Ovary (tissue), 9 donors: Measurements from ENCODE around the gene CAMK2D. TPM values are rescaled to one million over a fixed set of nuclear protein-coding genes. Genes with fewer than 3 reads are reported as not detected.

ENCODE experiments used
- DNase-seq, 5 donors: peaks; one replicate each; pipeline ENCODE4 v3.0.0-alpha.2; 2019 to 2020
- H3K27ac ChIP-seq, 2 donors: fragments of 200-600 bp; one replicate each; pipeline versions ENCODE4 v1.5.1 to v1.8.0; 2019 to 2022
- H3K27me3 ChIP-seq: fragments of 200-600 bp; one replicate; pipeline ENCODE4 v1.8.0; 2022
- H3K36me3 ChIP-seq: fragments of 200-600 bp; sonication (generic); one replicate; pipeline ENCODE4 v1.5.1; 2019
- H3K4me1 ChIP-seq: one replicate; pipeline ENCODE4 v1.8.1; 2013; ENCODE audit warnings: mild to moderate bottlenecking, moderate library complexity; ENCODE audit not compliant: insufficient read depth
- H3K4me3 ChIP-seq: fragments of 200-600 bp; sonication (generic); one replicate; pipeline ENCODE4 v1.5.1; 2017
- H3K9me3 ChIP-seq, 2 donors: fragments of 200-600 bp in 1 of 2; sonication (generic) in 1 of 2; one replicate each; pipeline versions ENCODE4 v1.5.1 to v1.8.1; 2013 to 2019; ENCODE audit warnings: mild to moderate bottlenecking in 1 of 2, moderate library complexity in 1 of 2
- EP300 ChIP-seq: sonication (generic); formaldehyde crosslinking; IDR thresholded peaks from one replicate; pipeline ENCODE4 v1.6.1; 2017; ENCODE audit warnings: antibody characterized with exemption
- POLR2A ChIP-seq: fragments of 450-650 bp; IDR thresholded peaks from one replicate; pipeline ENCODE4 v1.6.1; 2017; ENCODE audit warnings: antibody characterized with exemption, mild to moderate bottlenecking, moderate library complexity
- WGBS, 3 donors: extraction: QIAGEN DNeasy Blood & Tissue Kit in 1 of 3; methylation state at CpG; one replicate each; pipeline versions ENCODE4 v1.1.5 to v1.1.7; 2013 to 2017; 5-methylcytosine and 5-hydroxymethylcytosine counted together
- intact Hi-C, 4 donors: fragments of 100-400 bp; cut with DNase I; formaldehyde crosslinking; loops; one replicate each; pipeline versions ENCODE4 v1.11.0 to v1.15.1; 2022 to 2023
- polyA plus RNA-seq, 2 donors: library from polyadenylated mRNA; stranded (reverse); fragments of 200-250 nt in 1 of 2; fragments of 350-450 nt in 1 of 2; fragmentation: Illumina TruSeq in 1 of 2; extraction: RNeasy Lipid Tissue Mini Kit (QIAGEN cat#74804) in 1 of 2; gene quantifications; one replicate each; pipeline ENCODE4 v1.2.3, GENCODE V29; 2013 to 2014
- total RNA-seq, 7 donors: library from RNA; depleted of rRNA in 2 of 7; stranded (reverse); fragments of >200 nt in 2 of 7; fragmentation: NEBNext Ultra II Directional in 3 of 7; extraction: Animal tissue kit (Norgen Biotek cat#: 25700) in 3 of 7; gene quantifications; one replicate each; pipeline versions ENCODE4 v1.1.0 to v1.2.4, GENCODE V29; 2016 to 2023
- TF ChIP-seq, protein P1 (sequence below), 3 donors: fragments of 450-650 bp in 2 of 3; fragments of 200-600 bp in 1 of 3; IDR thresholded peaks; one replicate each; pipeline versions ENCODE4 v1.5.1 to v1.8.0; 2016 to 2022; ENCODE audit warnings: antibody characterized with exemption in 3 of 3, mild to moderate bottlenecking in 1 of 3
- donor health status: DM: no; HTN: no; CAD: no; lungs with moderate emphysema.
- donor health status: DM: no; HTN: no; CAD: no.
- donor health status: Bipolar disorder and iron deficiency.
- donor health status: DM: yes; HTN: yes; CAD: no.
- donor health status: DM: no; HTN: no; CAD: no.
- donor health status: DM: yes; HTN: yes; CAD: no.

CAMK2D gene
- total and polyA plus RNA-seq, 9 donors: 14.2 to 36.9 (median 32.2) TPM

- intact Hi-C loops: no loop called here
- H3K4me1 ChIP-seq: no peaks in the 10 kb centered on the region
- no peak overlapping the region for H3K4me3 ChIP-seq
- WGBS, 3 donors: 62 to 74% (median 64%) methylated on average over 2 of the region's 2 CpGs
- no peaks in the 10 kb centered on the region for H3K27me3 ChIP-seq
- H3K27ac ChIP-seq: no peak overlapping the region
- TF ChIP-seq EP300 (no peak), POLR2A (no peak)
- TF ChIP-seq, protein P1, sequence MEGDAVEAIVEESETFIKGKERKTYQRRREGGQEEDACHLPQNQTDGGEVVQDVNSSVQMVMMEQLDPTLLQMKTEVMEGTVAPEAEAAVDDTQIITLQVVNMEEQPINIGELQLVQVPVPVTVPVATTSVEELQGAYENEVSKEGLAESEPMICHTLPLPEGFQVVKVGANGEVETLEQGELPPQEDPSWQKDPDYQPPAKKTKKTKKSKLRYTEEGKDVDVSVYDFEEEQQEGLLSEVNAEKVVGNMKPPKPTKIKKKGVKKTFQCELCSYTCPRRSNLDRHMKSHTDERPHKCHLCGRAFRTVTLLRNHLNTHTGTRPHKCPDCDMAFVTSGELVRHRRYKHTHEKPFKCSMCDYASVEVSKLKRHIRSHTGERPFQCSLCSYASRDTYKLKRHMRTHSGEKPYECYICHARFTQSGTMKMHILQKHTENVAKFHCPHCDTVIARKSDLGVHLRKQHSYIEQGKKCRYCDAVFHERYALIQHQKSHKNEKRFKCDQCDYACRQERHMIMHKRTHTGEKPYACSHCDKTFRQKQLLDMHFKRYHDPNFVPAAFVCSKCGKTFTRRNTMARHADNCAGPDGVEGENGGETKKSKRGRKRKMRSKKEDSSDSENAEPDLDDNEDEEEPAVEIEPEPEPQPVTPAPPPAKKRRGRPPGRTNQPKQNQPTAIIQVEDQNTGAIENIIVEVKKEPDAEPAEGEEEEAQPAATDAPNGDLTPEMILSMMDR (IDR thresholded peaks at IDR 0.05): no peak
- no peaks in the 10 kb centered on the region for H3K9me3 ChIP-seq
- no peak for DNase-seq
- H3K36me3 ChIP-seq: no peaks in the 10 kb centered on the region
These were observed 23.1 kb upstream of the CAMK2D start for GRCh38 chr4:113784497-113785250.

DNA sequence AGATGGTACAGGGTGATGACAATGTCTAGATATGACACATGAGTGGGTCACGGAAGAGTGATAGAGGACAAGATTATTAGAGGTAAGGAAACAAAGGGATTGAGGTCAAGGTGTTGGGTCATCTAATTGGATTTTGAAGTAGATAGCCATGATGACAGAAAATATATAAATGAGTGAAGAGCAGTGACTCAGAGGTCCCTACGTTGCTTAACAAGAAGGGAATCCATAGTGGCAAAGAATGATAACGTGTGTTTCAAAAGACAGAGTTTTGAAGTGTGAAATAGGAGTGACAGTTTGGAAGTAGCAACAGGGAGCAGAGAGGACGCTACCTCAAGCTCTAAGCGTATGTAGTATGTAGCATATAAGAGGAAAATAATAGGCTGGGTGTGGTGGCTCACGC, 22.2 kb upstream of the CAMK2D start:
- no peak for TF ChIP-seq POLR2A
- TF ChIP-seq, protein P1 (IDR thresholded peaks at IDR 0.05): no peak
- TF ChIP-seq EP300: no peak
- DNase-seq: no peak
- no peak overlapping the region for H3K4me3 ChIP-seq
- no peaks in the 10 kb centered on the region for H3K9me3 ChIP-seq
- intact Hi-C loops: no loop called here
- no peaks in the 10 kb centered on the region for H3K36me3 ChIP-seq
- H3K27ac ChIP-seq: no peak overlapping the region
- no peaks in the 10 kb centered on the region for H3K27me3 ChIP-seq
- no peaks in the 10 kb centered on the region for H3K4me1 ChIP-seq
- WGBS, 3 donors: 91 to 95% (median 93%) methylated on average over 6 of the region's 6 CpGs

- intact Hi-C loops: no loop called here
- TF ChIP-seq, protein P1 (IDR thresholded peaks at IDR 0.05): no peak
- no peak for TF ChIP-seq POLR2A
- no peak for TF ChIP-seq EP300
- no peaks in the 10 kb centered on the region for H3K9me3 ChIP-seq
- WGBS, 3 donors: 90 to 99% (median 97%) methylated on average over 2 of the region's 2 CpGs
- no peaks in the 10 kb centered on the region for H3K4me1 ChIP-seq
- H3K27me3 ChIP-seq: no peaks in the 10 kb centered on the region
- no peak overlapping the region for H3K27ac ChIP-seq
- no peaks in the 10 kb centered on the region for H3K36me3 ChIP-seq
- DNase-seq: no peak
- no peak overlapping the region for H3K4me3 ChIP-seq
These were observed 21.8 kb upstream of the CAMK2D start for GRCh38 chr4:113783289-113783688.

DNA sequence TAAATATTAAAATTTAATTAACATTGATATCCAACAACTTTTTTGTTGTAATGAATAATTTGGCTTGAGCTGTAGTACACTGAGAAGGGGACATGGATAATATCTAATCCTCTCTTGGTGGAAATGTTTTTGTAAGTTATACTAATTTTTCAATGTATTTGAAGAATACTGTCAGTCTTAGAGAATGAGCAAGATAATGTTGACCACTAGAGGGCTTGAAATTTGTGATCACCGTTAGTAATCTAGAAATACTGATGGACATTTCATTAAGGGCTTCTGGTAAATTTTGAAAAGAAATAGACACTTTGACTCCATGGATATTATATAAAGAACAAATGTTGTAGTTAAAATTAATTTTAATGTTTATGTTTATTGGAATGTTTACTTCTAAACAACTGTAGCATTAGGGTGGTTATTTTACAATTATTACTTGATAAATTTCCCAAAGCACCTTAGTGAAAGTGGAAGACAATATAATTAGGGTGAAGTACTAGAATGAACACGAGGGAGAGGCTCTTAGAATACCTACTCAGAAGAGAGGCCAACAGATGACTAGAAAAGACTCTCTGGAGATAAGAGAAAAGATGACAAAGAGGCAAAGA, 20.0 kb upstream of the CAMK2D start:
- H3K27ac ChIP-seq: no peak overlapping the region
- WGBS, 3 donors: 5 to 11% (median 6%) methylated on average over 2 of the region's 2 CpGs
- intact Hi-C loops: no loop called here

More for the DNA sequence above, 20.0 kb upstream of the CAMK2D start:
- Histone ChIP-seq H3K27me3 (no peaks in the 10 kb centered on the region), H3K9me3 (no peaks in the 10 kb centered on the region), H3K4me1 (no peaks in the 10 kb centered on the region), H3K4me3 (no peak overlapping the region), H3K36me3 (no peaks in the 10 kb centered on the region)
- DNase-seq: no peak
- TF ChIP-seq, protein P1 (IDR thresholded peaks at IDR 0.05): no peak
- no peak for TF ChIP-seq EP300
- no peak for TF ChIP-seq POLR2A
